Measurements from ENCODE around the gene SRL.
"Not testable (repeated sequence)": the region's sequence is repeated elsewhere in the genome, so short reads cannot be mapped to it uniquely, and the experiment has no call there.

SRL gene

DNA sequence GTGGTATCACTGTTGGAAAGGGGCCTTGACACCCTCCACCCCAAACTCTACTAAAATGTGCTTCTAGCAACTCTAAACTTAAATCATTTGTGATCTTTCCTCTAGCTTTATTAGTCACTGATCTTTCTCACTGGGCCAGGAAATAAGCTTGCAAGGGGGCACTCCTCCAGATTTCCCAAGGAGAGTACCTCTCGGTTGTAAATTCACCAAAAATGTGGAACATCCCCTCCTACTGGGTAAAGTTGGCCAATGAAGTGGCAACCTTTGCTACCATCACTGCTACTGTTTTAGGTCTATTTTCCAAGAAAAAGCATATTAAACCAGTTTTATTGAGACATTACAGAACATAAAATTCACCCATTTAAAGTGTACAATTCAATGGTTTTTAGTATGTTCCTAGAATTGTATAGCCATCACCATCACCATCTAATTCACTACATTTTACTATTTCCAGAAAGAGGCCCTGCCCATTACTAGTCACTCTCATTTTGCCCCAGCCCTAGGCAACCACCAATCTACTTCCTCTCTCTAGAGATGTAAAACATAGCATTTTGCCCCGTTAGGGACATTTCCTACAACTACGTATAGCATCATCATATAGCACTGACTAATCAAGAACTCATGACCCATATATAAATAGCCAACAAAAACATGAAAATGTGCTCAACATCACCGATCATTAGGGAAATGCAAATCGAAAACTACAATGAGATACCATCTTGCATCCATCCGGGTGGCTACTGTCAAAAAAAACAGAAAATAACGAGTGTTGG, 81.0 kb downstream of the SRL start:
- no peak for DNase-seq (ENCODE audit: low spot score)

- peak; percentile 69 for DNase-seq (ENCODE audit: low spot score)
Measured at GRCh38 chr16:4159726-4160125, 82.2 kb downstream of the SRL start.

- no peak for DNase-seq (ENCODE audit: low spot score)
Measured at GRCh38 chr16:4158143-4159093, 83.5 kb downstream of the SRL start.

DNA sequence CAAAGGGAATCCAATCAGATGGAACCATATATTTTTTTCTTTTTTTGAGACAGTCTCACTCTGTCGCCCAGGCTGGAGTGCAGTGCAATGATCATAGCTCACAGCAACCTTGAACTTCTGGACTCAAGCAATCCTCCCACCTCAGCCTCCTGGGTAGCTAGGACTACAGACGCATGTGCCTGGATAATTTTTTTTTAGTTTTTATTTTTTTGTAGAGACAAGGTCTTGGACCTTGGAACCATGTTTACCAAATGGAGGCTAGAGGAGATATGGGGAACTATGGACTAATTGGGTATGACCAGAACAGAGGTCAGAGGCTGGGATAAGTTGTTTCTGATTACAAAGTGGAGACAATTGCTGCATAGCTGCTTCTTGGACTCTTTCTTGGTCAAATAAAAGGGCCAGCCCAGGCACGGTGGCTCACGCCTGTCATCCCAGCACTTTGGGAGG, 84.5 kb downstream of the SRL start:
- DNase-seq (ENCODE audit: low spot score): no peak

- not testable (repeated sequence) for DNase-seq (ENCODE audit: low spot score)
Measured at GRCh38 chr16:4156503-4156902, 85.4 kb downstream of the SRL start.

DNA sequence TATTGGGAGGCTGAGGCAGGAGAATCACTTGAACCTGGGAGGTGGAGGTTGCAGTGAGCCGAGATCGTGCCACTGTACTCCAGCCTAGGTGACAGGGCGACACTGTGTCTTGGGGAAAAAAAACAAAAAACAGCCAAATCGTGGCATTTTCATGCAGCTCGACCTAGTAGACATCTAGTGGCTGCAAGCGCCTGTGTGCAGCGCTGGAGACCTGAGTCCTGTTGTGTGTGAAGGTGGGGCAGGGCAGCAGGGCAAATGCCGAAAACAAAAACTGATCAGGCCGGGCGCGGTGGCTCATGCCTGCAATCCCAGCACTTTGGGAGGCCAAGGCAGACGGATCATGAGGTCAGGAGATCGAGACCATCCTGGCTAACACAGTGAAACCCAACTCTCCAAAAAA, 88.5 kb downstream of the SRL start:
- not testable (repeated sequence) for DNase-seq (ENCODE audit: low spot score)

DNA sequence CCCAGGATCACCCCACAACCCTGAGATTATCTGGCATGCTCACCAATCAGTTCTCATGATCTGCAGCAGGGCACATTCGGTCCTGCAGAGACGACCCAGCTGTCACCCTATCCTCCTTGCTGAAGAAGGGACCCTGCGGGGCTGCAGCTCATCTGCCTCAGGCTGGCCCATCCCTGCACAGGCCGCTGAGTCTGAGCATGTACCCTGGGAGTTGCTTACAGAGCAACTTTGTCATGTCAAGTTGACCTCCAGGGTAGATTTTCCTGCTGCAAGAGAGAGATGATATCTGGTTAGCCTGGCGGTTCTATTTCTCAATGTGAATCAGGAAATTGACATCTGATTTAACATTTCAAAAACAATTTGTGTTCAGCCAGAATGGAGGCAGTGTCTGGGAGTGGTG, 89.6 kb downstream of the SRL start:
- DNase-seq (ENCODE audit: low spot score): no peak

GRCh38 chr16:4147236-4147635, 94.6 kb downstream of the SRL start:
- no peak for DNase-seq (ENCODE audit: low spot score)

GRCh38 chr16:4142268-4142667, 99.6 kb downstream of the SRL start:
- DNase-seq (ENCODE audit: low spot score): no peak

DNA sequence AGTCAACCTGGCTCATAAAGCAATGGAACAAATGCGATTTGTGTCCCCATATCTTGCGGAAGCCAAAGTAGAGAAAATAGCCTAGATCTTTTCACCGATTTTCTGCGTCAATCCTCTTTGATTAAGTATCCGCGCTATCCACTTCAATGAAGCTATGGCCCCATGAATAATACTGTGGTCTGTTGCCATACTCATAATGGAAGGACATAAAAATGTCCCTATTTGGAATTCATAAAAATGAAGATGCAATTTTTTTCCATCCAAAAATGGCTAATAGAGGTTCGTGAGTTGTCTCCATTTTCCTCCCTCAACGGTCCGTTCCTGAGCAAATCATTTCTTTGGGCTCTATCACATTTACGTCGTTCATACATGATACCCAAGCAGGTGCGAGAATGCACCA, 100.3 kb downstream of the SRL start:
- no peak for DNase-seq (ENCODE audit: low spot score)

DNA sequence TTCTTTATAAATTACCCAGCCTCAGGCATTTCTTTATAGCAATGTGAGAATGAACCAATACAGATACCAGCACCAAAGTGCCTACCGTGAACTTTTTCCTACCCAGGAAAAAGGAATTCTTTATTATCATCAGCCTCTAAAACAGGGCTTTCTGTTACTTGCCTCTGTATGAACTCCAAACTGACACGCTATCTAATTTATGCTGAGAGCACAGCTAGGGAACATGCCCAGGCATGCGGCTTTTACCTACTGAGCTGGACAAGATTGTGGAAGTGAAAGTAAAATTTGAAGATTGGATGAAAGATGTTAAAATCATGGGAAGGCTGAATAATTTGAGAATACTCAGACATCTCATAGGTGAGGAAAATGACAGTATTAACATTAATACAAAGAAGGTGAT, 101.2 kb downstream of the SRL start:
- no peak for DNase-seq (ENCODE audit: low spot score)

- no peak for DNase-seq (ENCODE audit: low spot score)
Measured at GRCh38 chr16:4139968-4140367, 101.9 kb downstream of the SRL start.

Data from AG08395 (cell line).